GM12874 (cell line): ENCODE results near the gene RTL1.

ENCODE experiments used
- TF ChIP-seq, protein P1 (sequence below): IDR thresholded peaks from 2 replicates; pipeline ENCODE4 v1.5.1; 2011; ENCODE audit warnings: low read depth, mild to moderate bottlenecking, control low read depth, low read length, moderate library complexity; ENCODE audit not compliant: insufficient read depth

Gene RTL1

DNA sequence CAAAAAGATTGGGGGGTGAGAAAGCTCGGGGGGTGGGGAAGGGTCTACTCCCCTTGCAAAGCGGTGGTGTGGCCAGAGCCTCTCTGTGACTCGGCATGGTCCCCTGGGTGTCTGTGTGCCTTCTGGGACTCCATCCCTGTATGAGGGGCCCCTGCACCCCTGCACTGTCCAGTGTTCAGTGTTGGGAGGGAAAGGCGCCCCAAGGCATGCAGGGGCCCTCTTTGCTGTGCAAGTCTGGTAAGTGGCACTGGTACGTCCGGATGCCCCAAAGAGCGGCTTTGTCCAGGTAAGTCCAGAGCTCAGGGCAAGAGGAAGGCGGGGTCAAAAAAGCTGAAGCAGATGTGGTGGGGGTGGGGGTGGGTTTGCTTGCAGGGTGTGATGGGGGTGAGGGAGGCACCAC lies 23.7 kb downstream of the RTL1 start:
- TF ChIP-seq, protein P1, sequence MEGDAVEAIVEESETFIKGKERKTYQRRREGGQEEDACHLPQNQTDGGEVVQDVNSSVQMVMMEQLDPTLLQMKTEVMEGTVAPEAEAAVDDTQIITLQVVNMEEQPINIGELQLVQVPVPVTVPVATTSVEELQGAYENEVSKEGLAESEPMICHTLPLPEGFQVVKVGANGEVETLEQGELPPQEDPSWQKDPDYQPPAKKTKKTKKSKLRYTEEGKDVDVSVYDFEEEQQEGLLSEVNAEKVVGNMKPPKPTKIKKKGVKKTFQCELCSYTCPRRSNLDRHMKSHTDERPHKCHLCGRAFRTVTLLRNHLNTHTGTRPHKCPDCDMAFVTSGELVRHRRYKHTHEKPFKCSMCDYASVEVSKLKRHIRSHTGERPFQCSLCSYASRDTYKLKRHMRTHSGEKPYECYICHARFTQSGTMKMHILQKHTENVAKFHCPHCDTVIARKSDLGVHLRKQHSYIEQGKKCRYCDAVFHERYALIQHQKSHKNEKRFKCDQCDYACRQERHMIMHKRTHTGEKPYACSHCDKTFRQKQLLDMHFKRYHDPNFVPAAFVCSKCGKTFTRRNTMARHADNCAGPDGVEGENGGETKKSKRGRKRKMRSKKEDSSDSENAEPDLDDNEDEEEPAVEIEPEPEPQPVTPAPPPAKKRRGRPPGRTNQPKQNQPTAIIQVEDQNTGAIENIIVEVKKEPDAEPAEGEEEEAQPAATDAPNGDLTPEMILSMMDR, result no peak

DNA sequence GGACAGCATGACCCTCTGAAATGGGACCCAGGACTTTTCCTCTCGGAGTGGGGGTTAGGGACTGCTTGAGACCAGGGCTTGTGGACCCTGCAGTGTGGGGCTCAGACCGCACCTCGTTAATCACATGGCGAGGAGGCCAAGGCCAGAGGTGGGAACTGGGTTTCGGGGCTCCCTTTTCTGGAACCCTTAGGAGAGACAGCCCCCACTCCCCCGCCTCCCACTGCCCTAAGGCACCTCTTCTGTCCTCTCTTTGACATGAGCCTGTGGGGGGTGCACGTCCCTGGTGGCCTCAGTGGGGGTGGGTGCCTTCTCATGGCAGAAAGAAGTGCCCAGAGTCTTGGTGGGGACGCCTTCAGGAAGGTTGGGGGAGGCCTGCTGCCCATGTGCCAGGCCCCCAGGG lies 24.3 kb downstream of the RTL1 start:
- TF ChIP-seq, protein P1, result no peak

DNA sequence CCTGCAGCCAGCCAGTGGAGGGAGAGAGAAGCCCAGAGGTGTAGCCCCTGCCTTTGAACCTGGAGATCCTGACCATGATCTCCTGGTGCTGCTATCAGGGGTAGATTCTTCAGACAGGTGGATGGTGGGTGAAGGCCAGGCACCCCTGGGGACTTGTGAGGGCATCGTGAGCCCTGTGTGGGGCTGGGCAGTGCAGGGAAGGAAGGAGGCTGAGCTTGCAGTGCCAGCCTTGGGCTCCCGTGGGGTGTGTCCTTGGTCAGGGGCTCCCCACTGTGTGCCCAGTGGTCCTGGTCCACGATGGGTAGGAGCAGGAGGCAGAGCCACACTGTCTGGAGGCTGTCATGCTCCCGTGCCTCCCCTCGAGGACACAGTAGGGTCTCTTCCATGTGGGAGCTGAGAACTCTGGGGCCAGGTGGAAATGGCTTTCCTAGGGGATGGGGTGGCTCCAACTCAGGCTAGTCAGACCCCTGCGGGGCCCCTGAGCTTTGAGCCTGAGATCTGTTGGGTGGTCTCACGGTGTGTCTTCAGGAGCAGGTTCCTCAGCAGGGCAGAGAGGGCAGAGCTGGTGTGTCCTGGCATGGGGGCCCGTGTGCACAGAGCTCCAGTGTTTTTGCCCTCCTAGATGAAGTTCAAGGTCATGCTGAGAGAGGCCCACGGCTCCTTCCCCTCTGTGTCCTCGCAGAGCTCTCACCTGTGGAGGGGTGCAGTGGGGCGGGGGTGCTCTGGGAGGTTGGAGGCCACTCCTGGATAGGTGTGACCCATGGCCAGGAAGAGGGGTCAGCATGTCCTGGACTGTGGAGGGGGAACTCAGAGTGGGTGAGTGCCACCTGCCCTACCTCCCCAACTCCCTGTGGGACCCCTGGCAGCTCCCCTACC lies 25.0 kb downstream of the RTL1 start:
- TF ChIP-seq, protein P1, result no peak

DNA sequence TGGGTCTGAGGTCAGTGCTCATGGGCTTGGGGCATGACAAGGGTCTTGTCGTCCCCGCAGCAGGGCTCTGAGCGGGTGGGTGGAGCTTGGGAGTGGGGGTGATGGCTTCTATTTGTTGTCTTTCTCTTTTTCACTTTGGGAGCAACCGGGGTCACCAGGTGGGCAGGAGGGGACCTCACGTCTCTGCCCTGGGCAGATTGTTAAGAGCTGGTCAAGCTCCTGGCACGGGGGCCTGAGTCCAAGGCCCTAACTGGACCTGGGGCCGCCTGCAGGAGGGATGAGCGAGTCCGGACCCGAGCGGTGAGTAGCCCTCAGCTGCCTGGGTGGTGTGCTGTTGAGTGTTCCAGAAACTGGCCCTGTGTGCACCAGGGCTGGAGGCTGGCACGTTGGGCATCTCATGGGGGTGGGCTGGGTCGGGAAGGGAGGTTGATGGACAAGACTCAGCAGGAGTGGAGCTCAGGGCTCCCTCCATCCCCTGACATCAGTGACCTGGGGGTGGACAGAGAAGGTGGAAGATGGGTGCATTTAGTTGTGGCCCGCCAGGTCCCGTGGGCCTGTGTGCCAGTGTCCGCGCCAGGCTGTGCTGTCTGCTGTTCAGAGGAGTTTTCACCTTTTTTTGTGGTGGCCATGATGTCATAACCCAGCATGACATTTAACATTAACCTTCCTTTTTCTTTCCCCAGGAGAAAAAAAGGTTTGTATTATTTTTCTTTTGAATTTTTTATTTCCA lies 27.5 kb downstream of the RTL1 start:
- TF ChIP-seq, protein P1, result no peak

DNA sequence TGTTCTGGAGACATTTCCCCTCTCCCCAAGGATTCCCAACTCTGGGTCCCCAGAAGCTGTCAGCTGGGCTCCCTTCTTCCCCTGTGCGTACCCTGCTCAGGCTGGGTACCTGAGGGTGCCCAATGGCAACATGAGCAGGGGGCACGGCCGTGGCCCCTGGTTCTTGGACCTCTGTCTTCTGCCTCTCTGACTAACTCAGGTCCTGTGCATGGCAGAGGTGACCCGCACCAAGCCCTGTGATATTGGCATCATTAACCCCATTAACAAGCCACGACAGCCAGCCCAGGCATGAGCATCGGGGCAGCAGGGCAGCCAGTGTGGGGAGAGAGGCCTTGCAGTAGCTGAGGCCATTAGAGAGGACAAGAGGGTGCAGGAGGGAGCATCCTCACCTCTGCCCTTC lies 28.4 kb downstream of the RTL1 start:
- TF ChIP-seq, protein P1, result no peak

DNA sequence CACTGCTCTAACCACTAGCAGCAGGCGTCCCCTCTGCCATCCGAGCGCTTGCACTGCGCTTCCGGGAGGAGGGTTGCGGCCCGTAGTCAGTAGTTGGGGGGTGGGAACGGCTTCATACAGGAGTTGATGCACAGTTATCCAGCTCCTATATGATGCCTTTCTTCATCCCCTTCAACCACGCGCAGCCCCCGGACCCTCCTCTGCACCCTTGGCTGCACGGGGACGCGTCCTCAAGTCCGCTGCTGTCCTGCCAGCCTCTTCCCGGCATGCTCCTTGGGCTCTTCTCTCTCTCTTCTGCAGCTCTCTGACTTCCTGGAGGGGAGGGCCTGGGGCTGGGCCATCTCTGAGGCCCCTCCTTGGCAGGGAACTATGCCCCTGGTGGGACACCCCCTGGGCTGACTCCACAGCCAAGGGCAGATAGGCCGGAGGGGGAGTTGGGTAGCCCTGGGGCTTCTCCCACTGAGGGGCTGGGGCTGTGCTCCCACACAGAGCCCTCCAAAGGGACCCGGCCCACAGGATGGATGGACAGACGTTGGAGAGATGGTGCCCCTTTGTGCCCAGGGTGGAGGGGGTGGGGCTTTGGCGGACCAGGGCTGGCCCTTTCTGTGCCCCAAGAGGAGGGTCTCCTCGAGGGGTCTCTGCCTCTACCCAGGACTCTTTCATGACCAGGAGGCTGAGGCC lies 29.0 kb downstream of the RTL1 start:
- TF ChIP-seq, protein P1, result no peak

DNA sequence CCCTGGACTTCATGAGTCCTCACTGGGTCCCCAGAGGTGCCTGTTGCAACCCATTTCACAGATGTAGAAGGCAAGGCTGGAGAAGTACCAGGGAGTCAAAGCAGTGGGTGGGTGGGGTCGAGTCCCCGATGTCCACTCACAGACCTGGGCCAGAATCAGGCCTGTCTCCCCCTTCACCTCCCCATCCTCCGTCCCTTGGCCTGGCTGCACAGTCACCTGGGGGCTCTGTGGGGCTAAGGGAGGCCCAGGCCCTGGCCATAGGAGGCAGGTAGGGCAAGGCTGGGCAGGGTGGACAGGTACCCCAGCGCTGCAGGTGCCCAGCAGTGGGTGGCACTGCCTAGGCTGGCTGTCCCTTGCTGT lies 29.5 kb downstream of the RTL1 start:
- TF ChIP-seq, protein P1, result no peak
